NCI-H187 (cell line): Measurements from ENCODE around the gene DNAH14.
"Not testable (repeated sequence)": the region's sequence is repeated elsewhere in the genome, so short reads cannot be mapped to it uniquely, and the experiment has no call there.

Experiments used
- DNase-seq, 2 experiments: peaks; one replicate each; lab custom pipeline; 2025; lab: John Stamatoyannopoulos, UW

The DNAH14 gene

GRCh38 chr1:224921354-224921753, 8.1 kb upstream of the DNAH14 start:
- DNase-seq, result no peak

DNA sequence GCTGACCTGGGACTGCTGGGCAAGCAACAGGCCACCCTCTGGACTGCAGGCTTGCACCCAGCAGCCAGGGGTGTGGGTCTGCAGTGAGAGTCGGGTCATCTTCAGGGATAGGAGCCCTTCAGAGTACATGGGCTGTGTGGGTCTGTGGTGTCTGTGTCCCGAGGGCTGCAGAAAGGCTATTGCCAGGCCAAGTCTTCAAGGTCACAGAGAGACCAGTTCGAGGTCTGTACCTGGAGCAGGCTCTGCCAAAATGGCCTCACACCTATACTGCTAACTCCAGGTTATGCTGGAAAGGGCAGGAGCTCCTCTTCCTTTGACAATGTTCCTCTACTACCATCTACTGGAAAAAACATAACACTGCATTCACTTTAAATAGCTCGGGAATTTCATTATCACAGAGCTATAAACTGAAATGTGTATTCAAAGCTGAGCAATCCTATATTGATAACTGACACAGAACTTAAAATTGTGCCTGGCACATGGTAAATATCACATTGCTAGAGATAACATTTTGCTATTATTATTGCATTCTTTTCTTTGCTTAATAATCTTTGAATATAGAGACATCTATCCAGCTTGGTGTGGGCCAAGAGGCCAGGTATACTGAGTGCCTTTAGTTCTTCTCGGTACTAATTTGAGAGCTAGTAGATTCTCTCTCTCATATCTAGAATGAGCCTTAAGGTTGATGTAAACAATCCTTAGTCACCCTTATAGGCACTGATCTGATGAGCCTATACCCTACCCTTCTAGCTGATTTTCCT, 6.9 kb upstream of the DNAH14 start:
- DNase-seq, result no peak

GRCh38 chr1:224923726-224924125, 5.7 kb upstream of the DNAH14 start:
- no peak for DNase-seq

DNA sequence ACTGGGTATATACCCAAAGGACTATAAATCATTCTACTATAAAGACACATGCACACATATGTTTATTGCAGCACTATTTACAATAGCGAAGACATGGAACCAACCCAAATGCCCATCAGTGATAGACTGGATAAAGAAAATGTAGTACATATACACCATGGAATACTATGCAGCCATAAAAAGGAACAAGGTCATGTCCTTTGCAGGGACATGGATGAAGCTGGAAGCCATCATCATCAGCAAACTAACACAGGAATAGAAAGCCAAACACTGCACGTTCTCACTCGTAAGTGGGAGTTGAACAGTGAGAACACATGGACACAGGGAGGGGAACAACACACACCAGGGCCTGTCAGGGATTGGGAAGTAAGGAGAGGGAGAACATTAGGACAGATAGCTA, 1.8 kb upstream of the DNAH14 start:
- not testable (repeated sequence) for DNase-seq

- DNase-seq, result no peak
Measured at GRCh38 chr1:224928906-224929305, 569 bp upstream of the DNAH14 start.

- no peak for DNase-seq
Measured at GRCh38 chr1:224931605-224932004, 2.1 kb downstream of the DNAH14 start.

DNA sequence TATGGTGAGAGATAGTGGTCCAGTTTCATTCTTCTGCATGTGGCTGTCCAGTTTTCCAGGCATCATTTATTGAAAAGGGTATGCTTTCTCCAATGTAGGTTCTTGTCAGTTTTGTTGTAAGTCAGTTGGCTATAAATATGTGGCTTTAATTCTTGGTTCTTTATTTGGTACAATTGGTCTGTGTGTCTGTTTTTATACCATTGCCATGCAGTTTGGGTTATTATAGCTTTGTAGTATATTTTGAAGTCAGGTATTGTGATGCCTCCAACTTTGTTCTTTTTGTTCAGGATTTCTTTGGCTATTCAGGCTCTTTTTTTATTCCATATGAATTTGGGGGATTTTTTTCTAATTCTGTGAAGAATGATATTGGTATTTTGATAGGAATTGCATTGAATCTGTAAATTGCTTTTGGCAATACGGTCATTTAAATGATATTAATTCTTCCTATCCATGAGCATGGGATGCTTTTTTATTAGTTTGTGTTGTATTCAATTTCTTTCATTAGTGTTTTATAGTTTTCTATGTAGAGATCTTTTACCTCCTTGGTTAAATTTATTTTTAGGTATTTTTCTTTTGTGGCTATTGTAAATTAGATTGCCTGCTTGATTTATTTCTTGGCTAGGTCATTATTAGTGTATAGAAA, 3.3 kb downstream of the DNAH14 start:
- DNase-seq, result no peak

GRCh38 chr1:224933584-224933983, 4.1 kb downstream of the DNAH14 start:
- no peak for DNase-seq

DNA sequence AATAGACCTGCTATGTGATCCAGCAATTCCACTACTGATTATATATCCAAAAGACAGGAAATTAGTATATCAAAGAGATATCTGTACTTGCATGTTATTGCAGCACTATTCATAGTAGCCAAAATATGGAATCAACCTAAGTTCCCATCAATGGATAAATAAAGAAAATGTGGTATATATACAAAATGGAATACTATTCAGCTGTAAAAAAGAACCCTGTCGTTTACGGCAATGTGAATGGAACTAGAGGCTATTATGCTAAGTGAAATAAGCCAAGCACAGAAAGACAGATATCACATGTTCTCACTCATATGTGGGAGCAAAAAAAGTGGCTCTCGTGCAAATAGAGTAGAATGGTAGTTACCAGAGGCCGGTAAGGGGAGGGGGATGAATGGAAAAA, 9.2 kb downstream of the DNAH14 start:
- no peak for DNase-seq

DNA sequence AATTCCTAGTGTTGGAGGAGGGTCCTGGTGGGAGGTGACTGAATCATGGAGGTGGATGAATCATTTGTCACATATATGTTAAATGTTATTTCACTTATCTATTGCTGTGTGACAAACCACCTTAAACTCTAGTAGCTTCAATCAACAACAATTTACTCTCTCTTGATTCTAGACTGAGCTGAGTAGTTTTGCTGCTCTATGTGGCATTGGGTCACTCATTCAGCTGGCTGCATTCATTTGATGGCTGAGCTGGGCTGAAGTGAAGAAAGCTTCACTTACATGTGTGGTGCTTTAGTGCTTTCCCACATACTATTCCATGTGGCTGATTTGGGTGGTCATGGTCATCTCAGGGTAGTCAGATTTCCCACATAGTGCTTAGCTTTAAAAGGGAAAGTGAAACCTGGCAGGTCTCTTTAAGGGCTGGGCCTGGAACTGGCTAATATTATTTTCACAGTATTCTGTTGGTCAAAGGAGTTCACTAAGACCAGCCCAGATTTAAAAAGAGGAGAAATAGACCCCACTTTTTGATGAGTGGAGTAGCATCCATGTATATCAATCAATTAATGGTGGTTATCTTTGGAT, 10.5 kb downstream of the DNAH14 start:
- DNase-seq, result no peak

DNA sequence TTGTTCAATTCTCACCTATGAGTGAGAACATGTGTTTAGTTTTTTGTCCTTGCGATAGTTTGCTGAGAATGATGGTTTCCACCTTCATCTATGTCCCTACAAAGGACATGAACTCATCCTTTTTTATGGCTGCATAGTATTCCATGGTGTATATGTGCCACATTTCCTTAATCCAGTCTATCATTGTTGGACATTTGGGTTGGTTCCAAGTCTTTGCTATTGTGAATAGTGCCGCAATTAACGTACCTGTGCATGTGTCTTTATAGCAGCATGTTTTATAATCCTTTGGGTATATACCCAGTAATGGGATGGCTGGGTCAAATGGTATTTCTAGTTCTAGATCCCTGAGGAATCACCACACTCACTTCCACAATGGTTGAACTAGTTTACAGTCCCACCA, 11.3 kb downstream of the DNAH14 start:
- DNase-seq, result not testable (repeated sequence)

GRCh38 chr1:224945651-224946348, 16.3 kb downstream of the DNAH14 start:
- not testable (repeated sequence) for DNase-seq

DNA sequence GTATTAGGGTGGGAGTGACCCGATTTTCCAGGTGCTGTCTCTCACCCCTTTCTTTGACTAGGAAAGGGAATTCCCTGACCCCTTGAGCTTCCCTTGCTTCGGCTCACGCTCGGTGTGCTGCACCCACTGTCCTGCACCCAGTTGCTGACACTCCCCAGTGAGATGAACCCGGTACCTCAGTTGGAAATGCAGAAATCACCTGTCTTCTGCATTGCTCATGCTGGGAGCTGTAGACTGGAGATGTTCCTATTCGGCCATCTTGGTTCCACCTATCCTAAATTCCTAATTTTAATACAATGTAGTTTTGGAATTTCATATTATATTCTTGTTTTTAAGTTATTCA, 16.8 kb downstream of the DNAH14 start:
- not testable (repeated sequence) for DNase-seq

DNA sequence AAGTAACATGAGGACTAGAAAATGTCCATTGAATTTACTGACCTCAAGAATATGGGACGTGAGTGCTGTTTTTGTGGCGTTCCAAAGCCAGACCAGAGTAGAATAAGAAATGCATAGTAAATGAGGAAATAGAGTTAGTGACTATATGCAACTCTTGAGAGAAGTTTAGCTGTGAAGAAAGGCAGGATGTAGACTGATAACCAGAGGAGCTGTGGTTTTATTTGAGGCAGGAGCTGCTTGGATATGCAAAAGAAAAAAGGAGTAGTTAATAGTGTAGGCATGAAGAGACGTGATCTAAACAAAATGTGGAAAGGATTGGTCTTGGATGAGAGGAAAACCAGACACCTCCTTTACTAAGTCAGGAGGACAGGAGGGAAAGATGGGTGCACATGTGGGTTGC, 28.2 kb downstream of the DNAH14 start:
- no peak for DNase-seq

- DNase-seq, result no peak
Measured at GRCh38 chr1:224958490-224958889, 29.0 kb downstream of the DNAH14 start.

DNA sequence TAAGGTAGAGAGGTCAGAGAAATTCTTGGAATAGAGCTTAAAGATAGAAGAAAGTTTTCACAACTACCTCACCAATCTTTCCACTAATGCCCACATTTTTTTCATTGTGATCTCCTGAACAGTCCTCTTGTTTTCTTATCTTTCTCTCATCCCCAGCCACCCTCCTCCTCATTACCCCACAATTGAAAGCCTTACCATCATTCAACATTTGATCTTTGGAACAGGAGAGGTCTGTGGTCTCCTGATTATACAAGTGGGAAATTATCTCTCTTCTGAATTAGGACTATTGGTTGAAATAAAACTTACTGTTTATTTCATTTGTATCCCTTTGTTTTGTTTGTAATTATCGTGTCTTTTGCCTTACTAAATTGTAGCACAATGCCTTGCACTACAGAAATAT, 29.6 kb downstream of the DNAH14 start:
- no peak for DNase-seq

- DNase-seq, result no peak
Measured at GRCh38 chr1:224959656-224960055, 30.2 kb downstream of the DNAH14 start.

GRCh38 chr1:224980181-224980580, 50.7 kb downstream of the DNAH14 start:
- DNase-seq, result no peak

GRCh38 chr1:224981922-224982354, 52.5 kb downstream of the DNAH14 start:
- DNase-seq, result not testable (repeated sequence)

- no peak for DNase-seq
Measured at GRCh38 chr1:224988042-224988441, 58.6 kb downstream of the DNAH14 start.

- no peak for DNase-seq
Measured at GRCh38 chr1:224989615-224990014, 60.1 kb downstream of the DNAH14 start.

GRCh38 chr1:224991550-224991949, 62.1 kb downstream of the DNAH14 start:
- not testable (repeated sequence) for DNase-seq

- DNase-seq, result no peak
Measured at GRCh38 chr1:224995602-224996001, 66.1 kb downstream of the DNAH14 start.
